Activated CD4-positive, alpha-beta T cell treated with anti-CD3 and anti-CD28 coated beads for 48 hours (primary cell): ENCODE results near the gene TNFAIP6.
"Not testable (repeated sequence)": the region's sequence is repeated elsewhere in the genome, so short reads cannot be mapped to it uniquely, and the experiment has no call there.

Experiments
- DNase-seq: peaks from one replicate; pipeline ENCODE4 v3.0.0-alpha.2; 2020

TNFAIP6 gene, protein sequence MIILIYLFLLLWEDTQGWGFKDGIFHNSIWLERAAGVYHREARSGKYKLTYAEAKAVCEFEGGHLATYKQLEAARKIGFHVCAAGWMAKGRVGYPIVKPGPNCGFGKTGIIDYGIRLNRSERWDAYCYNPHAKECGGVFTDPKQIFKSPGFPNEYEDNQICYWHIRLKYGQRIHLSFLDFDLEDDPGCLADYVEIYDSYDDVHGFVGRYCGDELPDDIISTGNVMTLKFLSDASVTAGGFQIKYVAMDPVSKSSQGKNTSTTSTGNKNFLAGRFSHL

GRCh38 chr2:151357359-151357758 is at the start of gene TNFAIP6:
Gene TNFAIP6, plus strand, starts transcription at chr2:151357592. Its CDS starts 75 bp downstream, at chr2:151357667.
- no peak for DNase-seq

GRCh38 chr2:151310313-151310712 is 47.1 kb upstream of the TNFAIP6 start:
- not testable (repeated sequence) for DNase-seq

GRCh38 chr2:151312440-151312839 is 45.0 kb upstream of the TNFAIP6 start:
- DNase-seq, result not testable (repeated sequence)

DNA sequence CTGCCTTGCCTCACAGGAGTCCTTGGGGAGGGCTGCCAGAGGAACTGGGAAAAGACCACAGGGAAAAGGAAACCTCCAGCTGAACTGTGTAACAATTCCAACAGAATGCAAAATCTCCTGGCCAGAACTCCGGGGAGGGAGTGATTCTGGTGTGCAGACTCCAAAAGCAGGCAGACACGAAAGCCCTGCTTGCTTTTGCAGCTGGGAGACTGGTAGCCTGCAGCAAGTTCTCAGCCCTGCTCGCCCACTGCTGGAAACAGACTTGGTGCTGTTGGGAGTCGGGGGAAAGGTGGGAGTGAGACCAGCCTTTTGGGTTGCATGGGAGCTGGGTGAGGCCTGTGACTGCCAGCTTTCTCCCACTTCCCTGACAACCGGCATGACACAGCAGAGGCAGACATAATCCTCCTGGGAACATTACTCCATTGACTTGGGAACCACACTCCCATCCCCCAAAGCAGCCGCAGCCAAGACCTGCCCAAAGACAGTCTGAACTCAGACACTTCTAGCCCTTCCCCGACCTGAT is 42.0 kb upstream of the TNFAIP6 start:
- DNase-seq, result no peak

GRCh38 chr2:151325581-151326095 is 31.8 kb upstream of the TNFAIP6 start:
- DNase-seq, result no peak

DNA sequence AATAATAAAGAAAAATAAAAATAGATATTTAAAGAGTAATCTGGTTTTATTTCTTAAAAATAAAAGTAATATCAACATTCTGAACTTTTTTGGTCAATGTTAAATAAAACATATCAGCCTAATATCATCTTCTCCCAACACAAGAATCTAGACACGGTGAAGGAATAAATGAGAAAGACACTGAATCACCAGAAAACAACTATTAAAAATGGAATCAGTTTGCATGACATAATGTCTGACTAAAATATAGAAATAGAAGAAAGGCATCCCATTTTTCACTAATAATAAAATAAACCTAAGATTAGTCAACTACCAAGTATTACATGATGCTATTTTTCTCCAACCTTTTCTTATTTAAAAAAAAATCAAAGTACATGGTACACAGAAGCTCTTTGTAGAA is 30.8 kb upstream of the TNFAIP6 start:
- DNase-seq, result no peak

DNA sequence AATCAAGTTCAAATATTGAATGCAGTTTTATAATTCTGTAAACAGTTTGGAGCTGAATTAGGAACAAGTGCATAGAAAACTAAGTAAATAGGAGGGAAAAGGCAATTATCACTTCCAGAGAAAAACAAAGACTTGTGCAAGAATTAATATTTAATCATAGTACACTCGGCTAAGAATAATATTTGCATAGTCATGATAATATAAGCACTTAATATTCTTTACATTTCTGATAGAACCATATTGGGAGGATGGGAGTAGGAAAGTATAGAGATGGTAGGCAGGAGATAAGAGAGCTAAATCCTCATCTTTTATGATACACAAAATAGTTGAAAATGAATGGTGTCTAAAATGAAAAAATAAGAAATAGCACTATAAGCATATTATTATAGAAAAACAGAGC is 27.4 kb upstream of the TNFAIP6 start:
- DNase-seq, result no peak

DNA sequence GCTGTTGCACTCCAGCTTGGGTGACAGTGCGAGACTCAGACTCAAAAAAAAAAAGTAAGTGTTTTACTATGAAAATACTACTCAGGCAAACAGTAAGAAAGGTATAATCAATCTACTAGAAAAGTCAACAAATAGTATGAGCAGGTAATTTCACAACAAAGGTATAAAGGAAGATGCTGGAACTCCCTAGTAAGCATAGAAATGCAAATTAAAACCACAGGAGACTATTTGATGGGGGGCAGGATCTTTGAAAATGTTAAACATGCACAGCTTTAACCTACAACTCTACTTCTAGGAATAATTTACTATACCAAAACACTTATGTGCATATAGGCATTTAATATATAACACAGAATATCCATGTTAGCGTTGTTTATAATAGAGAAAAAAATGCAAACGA is 24.3 kb upstream of the TNFAIP6 start:
- DNase-seq, result no peak

- DNase-seq, result no peak
Measured at GRCh38 chr2:151334082-151334815, 23.1 kb upstream of the TNFAIP6 start.

GRCh38 chr2:151336863-151337371 is 20.5 kb upstream of the TNFAIP6 start:
- no peak for DNase-seq

DNA sequence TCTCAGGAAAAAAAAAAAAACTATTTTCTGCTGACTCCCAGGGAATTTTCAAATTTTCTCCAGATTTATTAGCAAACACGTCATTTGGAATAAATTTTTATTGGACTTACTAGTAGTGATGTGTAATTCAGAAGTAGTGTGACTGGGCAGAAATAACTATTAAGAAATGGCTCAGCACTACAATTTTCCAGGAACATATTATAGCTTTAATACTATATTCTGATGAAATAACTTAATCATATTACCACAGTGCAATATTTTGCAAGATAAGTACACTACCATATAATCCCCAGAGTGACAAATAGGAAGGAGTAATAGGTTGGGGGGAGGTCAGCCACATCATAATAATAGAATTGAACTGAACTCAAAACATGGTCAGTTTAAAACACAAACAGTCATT is 19.7 kb upstream of the TNFAIP6 start:
- DNase-seq, result no peak

DNA sequence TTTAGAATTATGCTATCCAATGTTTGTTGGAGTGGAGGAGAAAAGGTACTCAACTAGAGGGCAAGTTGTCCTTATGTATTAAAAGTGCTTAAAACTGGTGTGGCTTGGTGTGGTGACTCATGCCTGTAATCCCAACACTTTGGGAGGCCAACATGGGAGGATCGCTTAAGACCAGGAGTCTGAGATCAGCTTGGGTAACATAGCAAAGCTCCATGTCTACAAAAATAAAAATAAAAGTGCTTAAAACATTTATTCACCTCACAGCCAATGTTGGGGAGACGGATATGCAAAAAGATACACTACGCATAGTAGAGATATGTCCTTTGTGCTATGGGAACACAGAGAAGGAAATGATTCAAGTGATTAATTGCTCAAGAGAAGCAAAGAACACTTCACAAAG is 19.3 kb upstream of the TNFAIP6 start:
- DNase-seq, result no peak

DNA sequence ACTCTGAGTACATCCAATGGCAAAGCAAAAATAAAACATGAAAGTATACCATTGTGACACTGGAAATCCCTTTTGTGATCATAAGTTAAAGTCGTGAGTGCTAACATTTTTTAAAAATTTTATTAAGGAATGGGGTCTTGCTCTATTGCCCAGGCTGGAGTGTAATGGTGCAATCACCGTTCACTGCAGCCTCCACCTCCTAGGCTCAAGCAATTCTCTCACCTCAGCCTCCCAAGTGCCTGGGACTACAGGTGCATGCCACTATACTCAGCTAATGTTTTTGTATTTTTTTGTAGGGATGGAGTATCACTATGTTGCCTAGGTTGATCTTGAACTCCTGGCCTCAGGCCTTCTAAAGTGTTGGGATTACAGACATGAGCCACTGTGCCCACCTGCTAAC is 14.3 kb upstream of the TNFAIP6 start:
- no peak for DNase-seq

GRCh38 chr2:151344191-151344590 is 13.2 kb upstream of the TNFAIP6 start:
- not testable (repeated sequence) for DNase-seq

GRCh38 chr2:151344906-151345305 is 12.5 kb upstream of the TNFAIP6 start:
- DNase-seq, result no peak

- DNase-seq, result no peak
Measured at GRCh38 chr2:151347294-151347693, 10.1 kb upstream of the TNFAIP6 start.

- no peak for DNase-seq
Measured at GRCh38 chr2:151347906-151348305, 9.5 kb upstream of the TNFAIP6 start.

- no peak for DNase-seq
Measured at GRCh38 chr2:151350579-151351195, 6.7 kb upstream of the TNFAIP6 start.

DNA sequence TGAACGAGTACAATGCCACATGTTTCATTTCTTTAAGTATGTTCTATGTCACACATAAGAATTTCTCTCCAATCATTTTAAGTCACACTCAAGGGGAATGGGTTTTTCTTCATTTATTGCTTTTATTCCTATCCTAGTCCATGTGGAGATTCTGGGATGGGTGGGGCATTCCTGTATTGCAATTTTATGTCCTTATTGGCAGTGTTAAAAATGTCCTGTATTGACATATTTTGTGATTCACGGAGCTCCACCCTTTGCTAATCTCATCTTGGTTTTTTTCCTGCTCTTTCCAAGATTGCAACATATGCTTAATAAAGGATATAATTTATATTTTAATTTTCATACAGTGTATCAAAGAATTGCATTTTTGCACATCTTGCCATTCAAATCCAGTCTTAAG is 3.4 kb upstream of the TNFAIP6 start:
- no peak for DNase-seq

DNA sequence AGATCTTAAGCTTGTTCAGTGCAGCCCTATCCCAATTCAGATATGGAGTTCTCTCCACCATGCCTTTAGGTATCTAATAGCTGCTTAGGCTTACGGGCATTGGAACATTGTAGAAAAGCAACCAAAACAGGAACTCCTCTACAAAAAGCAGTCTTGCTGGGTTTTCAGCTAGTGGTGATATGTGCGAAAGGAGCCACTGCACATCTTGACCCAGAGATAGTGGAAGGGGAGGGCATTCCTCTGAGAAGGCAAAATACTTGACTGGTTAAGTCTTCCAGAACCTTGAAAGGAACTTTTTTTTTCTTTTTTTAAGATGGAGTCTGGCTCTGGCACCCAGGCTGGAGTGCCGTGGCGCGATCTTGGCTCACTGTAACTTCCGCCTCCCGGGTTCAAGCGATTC is 2.6 kb upstream of the TNFAIP6 start:
- no peak for DNase-seq

DNA sequence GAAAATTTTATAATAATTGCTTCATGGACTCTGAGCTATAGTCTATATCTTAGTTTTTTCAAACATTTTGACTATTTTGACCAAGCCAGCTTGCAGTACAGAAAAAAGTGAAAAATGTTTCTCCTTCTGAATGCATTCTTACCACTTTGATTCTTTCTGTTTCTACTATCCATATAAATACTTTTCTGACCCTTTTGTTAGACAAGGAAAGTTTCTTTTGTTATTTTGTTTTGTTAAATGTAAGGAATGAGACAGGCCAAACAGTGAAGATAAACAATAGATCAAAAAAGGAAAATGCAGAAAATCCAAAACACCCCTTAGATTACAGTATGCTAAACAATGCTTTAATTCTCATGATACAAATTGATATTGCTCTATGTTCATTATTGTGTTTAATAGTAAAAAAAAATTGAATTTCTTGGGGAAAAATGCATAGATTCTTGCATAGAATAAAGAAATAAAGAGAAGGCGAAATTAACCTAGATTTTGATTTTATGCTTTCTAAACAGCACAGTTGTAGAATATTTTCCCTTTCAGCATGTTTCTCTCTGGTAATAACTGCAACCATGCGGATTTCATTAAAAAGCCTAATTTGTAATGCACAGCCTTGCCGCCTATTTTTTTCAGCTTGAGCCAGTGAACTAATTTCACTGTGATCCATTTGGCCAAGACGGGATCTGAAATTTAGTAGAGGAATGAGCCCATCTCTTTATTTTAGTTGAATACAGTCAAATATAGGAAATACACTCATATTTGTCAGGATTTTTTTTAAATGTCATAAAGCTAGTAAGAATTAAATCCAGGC is 976 bp downstream of the TNFAIP6 start:
- DNase-seq, result no peak

DNA sequence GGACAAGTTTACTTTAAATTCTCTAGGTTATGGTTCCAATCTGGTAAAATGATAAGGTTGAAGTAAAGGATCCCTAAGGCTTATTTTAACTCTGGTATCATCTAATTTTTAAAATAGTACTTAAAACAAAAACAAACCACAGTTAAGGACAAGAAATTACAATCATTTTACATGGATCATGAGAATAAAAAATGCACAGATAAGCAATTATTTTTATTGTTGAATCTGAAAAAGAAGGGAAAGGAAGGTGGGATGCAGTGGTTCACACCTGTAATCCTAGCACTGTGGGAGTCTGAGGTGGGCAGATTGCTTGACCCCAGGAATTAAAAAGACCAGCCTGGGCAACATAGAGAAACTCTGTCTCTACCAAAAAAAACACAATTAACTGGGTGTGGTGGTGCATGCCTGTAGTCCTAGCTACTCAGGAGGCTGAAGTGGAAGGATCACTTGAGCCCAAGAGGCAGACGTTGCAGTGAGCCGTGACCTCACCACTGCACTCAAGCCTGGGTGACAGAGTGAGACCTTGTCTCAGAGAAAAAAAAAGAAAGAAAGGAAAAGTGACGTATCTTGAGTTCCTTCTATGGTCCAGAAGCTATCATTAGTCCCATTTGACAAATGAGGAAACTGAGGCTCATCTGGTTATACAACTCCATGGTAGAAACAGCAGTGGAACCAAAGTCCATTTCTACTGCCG is 2.5 kb downstream of the TNFAIP6 start:
- no peak for DNase-seq
